HepG2 (cell line): ENCODE results near the gene CEP164. TPM values are rescaled to one million over a fixed set of nuclear protein-coding genes. Genes with fewer than 3 reads are reported as not detected.

Experiments
- ATAC-seq: fragments of 200-7000 bp; cut with Tn5 transposase; 3 replicates; pipeline ENCODE4 v1.9.1; 2020; ENCODE audit warnings: mild to moderate bottlenecking, moderate library complexity
- BruUV-seq: library from RNA; stranded (reverse); fragments of 400-500 nt; replicated peaks from 2 replicates; lab custom pipeline; 2021; lab: Mats Ljungman, UMichigan
- CTCF ChIA-PET: fragments of 300-600 bp; formaldehyde crosslinking; extraction: SDS; loops from one replicate; lab custom pipeline; 2021; ENCODE audit warnings: low total read pairs, inconsistent platforms, low intra/inter-chr PET ratio; lab: Yijun Ruan, JAX
- POLR2A ChIA-PET: fragments of 350-600 bp; sonication (Branson Sonifier 250); formaldehyde crosslinking; loops from one replicate; lab custom pipeline; 2020; ENCODE audit warnings: antibody characterized with exemption, inconsistent platforms; lab: Yijun Ruan, JAX
- DNase-seq: peaks from one replicate; pipeline ENCODE4 v3.0.0-alpha.2; 2015; ENCODE audit warnings: low spot score
- FAIRE-seq: peaks from 3 replicates; lab custom pipeline; 2011; peaks lifted over from hg19 to GRCh38; lab: Jason Lieb, UNC
- H2AFZ ChIP-seq: one replicate; pipeline ENCODE4 v1.6.1; 2011; ENCODE audit warnings: low read length, inconsistent platforms
- H3K27ac ChIP-seq: fragments of 300-600 bp; 3 replicates; pipeline ENCODE4 v1.8.0; 2011; ENCODE audit warnings: mixed run types, mild to moderate bottlenecking, mixed read lengths, low read length, inconsistent platforms; ENCODE audit not compliant: insufficient read depth; ENCODE audit errors: extremely low read length
- H3K27me3 ChIP-seq, 2 experiments: fragments of 200-600 bp in 1 of 2; 2 replicates in 1 of 2; 3 replicates in 1 of 2; pipeline versions ENCODE4 v1.6.0 to v1.8.0; 2011; ENCODE audit warnings: low read length in 2 of 2, mild to moderate bottlenecking in 2 of 2, moderate library complexity in 2 of 2, inconsistent platforms in 1 of 2; ENCODE audit not compliant: insufficient read depth in 2 of 2, control insufficient read depth in 1 of 2
- H3K36me3 ChIP-seq, 2 experiments: fragments of 200-600 bp in 1 of 2; replicated peaks in 1 of 2; 2 replicates in 1 of 2; 3 replicates in 1 of 2; pipeline versions ENCODE4 v1.5.1 to v1.8.0; 2011; ENCODE audit warnings: low read length in 2 of 2, inconsistent platforms in 1 of 2; ENCODE audit not compliant: insufficient read depth in 2 of 2, control insufficient read depth in 1 of 2
- H3K4me1 ChIP-seq: 2 replicates; pipeline ENCODE4 v1.5.1; 2012; ENCODE audit warnings: low read length, inconsistent platforms; ENCODE audit not compliant: insufficient read depth
- H3K4me2 ChIP-seq: 2 replicates; pipeline ENCODE4 v1.6.0; 2011; ENCODE audit warnings: low read depth, low read length, inconsistent platforms
- H3K4me3 ChIP-seq, 3 experiments: fragments of 200-600 bp in 1 of 3; sonication (generic), shearing (Covaris generic) in 1 of 3; replicated peaks in 1 of 3; 2 replicates each; pipeline ENCODE4 v1.5.1; 2011 to 2016; ENCODE audit warnings: low read length in 3 of 3, inconsistent platforms in 2 of 3, low read depth in 2 of 3, mild to moderate bottlenecking in 2 of 3, control low read depth in 1 of 3, mixed read lengths in 1 of 3; ENCODE audit not compliant: insufficient read depth in 1 of 3
- H3K79me2 ChIP-seq: one replicate; pipeline ENCODE4 v1.6.1; 2011; ENCODE audit warnings: low read length, inconsistent platforms; ENCODE audit not compliant: insufficient read depth
- H3K9ac ChIP-seq: 2 replicates; pipeline ENCODE4 v1.6.0; 2011; ENCODE audit warnings: mild to moderate bottlenecking, low read depth, low read length, inconsistent platforms; ENCODE audit not compliant: insufficient read depth
- H3K9me3 ChIP-seq: 2 replicates; pipeline ENCODE4 v1.5.1; 2012; ENCODE audit warnings: mild to moderate bottlenecking, low read length
- H4K20me1 ChIP-seq: 2 replicates; pipeline ENCODE4 v1.6.0; 2011; ENCODE audit warnings: inconsistent platforms, mild to moderate bottlenecking, low read length, moderate library complexity; ENCODE audit not compliant: insufficient read depth
- CSRNP1 ChIP-seq: sonication (generic); formaldehyde crosslinking; IDR thresholded peaks from 2 replicates; pipeline ENCODE4 v1.8.1; 2023; ENCODE audit warnings: mild to moderate bottlenecking, missing genetic modification reagents
- ERF ChIP-seq: IDR thresholded peaks from 2 replicates; pipeline ENCODE4 v1.6.1; 2018; ENCODE audit warnings: missing biosample characterization, missing genetic modification reagents
- JUND ChIP-seq: sonication (generic); formaldehyde crosslinking; IDR thresholded peaks from 2 replicates; pipeline ENCODE4 v1.8.0; 2022; ENCODE audit warnings: mild to moderate bottlenecking, missing genetic modification reagents
- PRPF4 ChIP-seq: fragments of 200-400 bp; formaldehyde crosslinking; IDR thresholded peaks from 2 replicates; pipeline ENCODE4 v1.6.1; 2016; ENCODE audit warnings: low read length, low read depth; ENCODE audit not compliant: poor library complexity, severe bottlenecking
- SNAPC4 ChIP-seq: sonication (generic); formaldehyde crosslinking; IDR thresholded peaks from 2 replicates; pipeline ENCODE4 v1.4.0; 2020; ENCODE audit warnings: mild to moderate bottlenecking, missing genetic modification reagents
- ZNF274 ChIP-seq: sonication (generic); formaldehyde crosslinking; IDR thresholded peaks from 2 replicates; pipeline ENCODE4 v1.5.1; 2020; ENCODE audit warnings: mild to moderate bottlenecking, missing genetic modification reagents
- WGBS: methylation state at CpG from one replicate; pipeline ENCODE4 v1.1.6; 2017; ENCODE audit warnings: low lambda C conversion rate; 5-methylcytosine and 5-hydroxymethylcytosine counted together
- in situ Hi-C: cut with HindIII; loops from 2 replicates; pipeline ENCODE4 v1.10.0; 2017; ENCODE audit warnings: low pct_unique_long_range_greater_than_20kb; ENCODE audit not compliant: extremely low pct_ligation_motif_present
- intact Hi-C: fragments of 100-400 bp; cut with micrococcal nuclease; formaldehyde crosslinking; loops from one replicate; pipeline ENCODE4 v1.10.0; 2022; ENCODE audit not compliant: unreplicated experiment
- polyA plus RNA-seq, 8 experiments: library from polyadenylated mRNA; depleted of rRNA in 3 of 8; stranded (reverse) in 7 of 8; unstranded in 1 of 8; fragments of >200 nt; fragmentation: Illumina TruSeq in 4 of 8; extraction: Trizol in 4 of 8; gene quantifications; 2 replicates each; pipeline versions ENCODE4 v1.2.1 to v1.2.3, GENCODE V29; 2011 to 2016; ENCODE audit warnings: low read depth in 4 of 8, missing spikeins in 1 of 8, mixed read lengths in 1 of 8; ENCODE audit not compliant: insufficient read depth in 1 of 8
- total RNA-seq, 5 experiments: library from RNA; depleted of rRNA; stranded (reverse); fragments of >200 nt; fragmentation: Illumina TruSeq; extraction: Trizol; gene quantifications; 2 replicates each; pipeline ENCODE4 v1.2.3, GENCODE V29; 2016; ENCODE audit warnings: low read depth in 1 of 5

Gene CEP164
- total and polyA plus RNA-seq, 2 of the 13 experiments (the other 11 are each of a cell fraction or from before 2014, with no cell fraction given): 11.4 to 15.2 TPM

- DNase-seq: no peak
These were observed 86.0 kb downstream of the CEP164 start for GRCh38 chr11:117413616-117414015.

More at GRCh38 chr11:117413616-117414015, 86.0 kb downstream of the CEP164 start:
- H3K27ac ChIP-seq: no peak overlapping the region
- H3K36me3 ChIP-seq: no peaks in the 10 kb centered on the region
- FAIRE-seq: no peak
- H4K20me1 ChIP-seq: no peaks in the 10 kb centered on the region
- in situ Hi-C loops: no loop called here
- POLR2A ChIA-PET: no interaction called here
- H3K4me3 ChIP-seq: no peak overlapping the region
- CTCF ChIA-PET: no interaction called here
- H3K27me3 ChIP-seq: no peaks in the 10 kb centered on the region; a peak in 1 of 5 replicates
- intact Hi-C loops: loop anchor here (5.0 kb wide), 1 partner anchor 181 kb away; the partner anchor contains the start of genes PCSK7 and RNF214
- BruUV-seq: no TSS peak
- no peaks in the 10 kb centered on the region for H3K9me3 ChIP-seq
- H3K4me2 ChIP-seq: no peak overlapping the region
- H3K79me2 ChIP-seq: no peaks in the 10 kb centered on the region
- WGBS: 91% methylated on average over 7 of the region's 7 CpGs
- ATAC-seq: no peak
- no peak overlapping the region for H3K9ac ChIP-seq
- TF ChIP-seq SNAPC4 (CRISPR knock-in tag) (no peak), JUND (no peak), ZNF274 (CRISPR knock-in tag) (no peak), PRPF4 (no peak), CSRNP1 (no peak), ERF (CRISPR knock-in tag) (no peak)
- H3K4me1 ChIP-seq: peaks cover 32% of the 10 kb centered on the region
- H2AFZ ChIP-seq: no peak overlapping the region
